H1 (cell line): Measurements from ENCODE around the gene SRGAP2C. TPM values are rescaled to one million over a fixed set of nuclear protein-coding genes. Genes with fewer than 3 reads are reported as not detected.
"Not testable (repeated sequence)": the region's sequence is repeated elsewhere in the genome, so short reads cannot be mapped to it uniquely, and the experiment has no call there.

Experiments
- CTCF ChIA-PET: fragments of 300-600 bp; sonication (Branson Sonifier 250); formaldehyde crosslinking; loops from one replicate; lab custom pipeline; 2021; ENCODE audit not compliant: partially characterized antibody; lab: Charles Lee
- POLR2A ChIA-PET: fragments of 300-600 bp; sonication (Branson Sonifier 250); formaldehyde crosslinking; loops from one replicate; lab custom pipeline; 2021; ENCODE audit warnings: inconsistent platforms; ENCODE audit not compliant: partially characterized antibody; lab: Charles Lee
- DNase-seq, 2 experiments: peaks; one replicate each; pipeline versions ENCODE4 v3.0.0 to v3.0.0-alpha.2; 2010 to 2022; ENCODE audit warnings: low spot score in 2 of 2, low read depth in 1 of 2, mixed read lengths in 1 of 2
- FAIRE-seq: peaks from 2 replicates; lab custom pipeline; 2011; peaks lifted over from hg19 to GRCh38; lab: Jason Lieb, UNC
- H2AFZ ChIP-seq: 2 replicates; pipeline ENCODE4 v1.8.1; 2012; ENCODE audit warnings: low read length, inconsistent platforms
- H2AK5ac ChIP-seq: 2 replicates; pipeline ENCODE4 v1.6.1; 2013; ENCODE audit warnings: low read depth, low read length
- H2BK120ac ChIP-seq: replicated peaks from 2 replicates; pipeline ENCODE3; 2013; ENCODE audit warnings: low read depth, low read length, inconsistent platforms
- H2BK12ac ChIP-seq: 2 replicates; pipeline ENCODE4 v1.6.1; 2013; ENCODE audit warnings: low read depth, low read length
- H2BK15ac ChIP-seq: 2 replicates; pipeline ENCODE4 v1.6.1; 2013; ENCODE audit warnings: low read length
- H2BK20ac ChIP-seq: 2 replicates; pipeline ENCODE4 v1.6.1; 2013; ENCODE audit warnings: low read length
- H2BK5ac ChIP-seq: 2 replicates; pipeline ENCODE4 v1.6.1; 2013; ENCODE audit warnings: low read depth, low read length
- H3K14ac ChIP-seq: 2 replicates; pipeline ENCODE4 v1.6.1; 2013; ENCODE audit warnings: inconsistent platforms; ENCODE audit not compliant: insufficient read length
- H3K18ac ChIP-seq: 2 replicates; pipeline ENCODE4 v1.6.1; 2013; ENCODE audit warnings: low read length; ENCODE audit errors: extremely low read depth
- H3K23ac ChIP-seq: 2 replicates; pipeline ENCODE4 v1.6.1; 2013; ENCODE audit warnings: inconsistent platforms; ENCODE audit not compliant: insufficient read length
- H3K23me2 ChIP-seq: 2 replicates; pipeline ENCODE4 v1.6.1; 2013; ENCODE audit warnings: low read depth, low read length
- H3K27ac ChIP-seq: 2 replicates; pipeline ENCODE4 v1.6.1; 2011; ENCODE audit warnings: low read depth, low read length, inconsistent platforms
- H3K27me3 ChIP-seq, 4 experiments: replicated peaks in 1 of 4; 1 replicate in 1 of 4; 2 replicates in 3 of 4; pipeline versions ENCODE4 v1.6.1 to v1.8.1; 2011 to 2013; ENCODE audit warnings: low read length in 3 of 4, mild to moderate bottlenecking in 3 of 4, inconsistent platforms in 2 of 4, mixed read lengths in 2 of 4, moderate library complexity in 1 of 4; ENCODE audit not compliant: control insufficient read depth in 3 of 4, insufficient read depth in 3 of 4; ENCODE audit errors: extremely low read depth in 1 of 4
- H3K36me3 ChIP-seq, 4 experiments: 2 replicates each; pipeline versions ENCODE4 v1.6.1 to v1.8.1; 2011 to 2013; ENCODE audit warnings: mild to moderate bottlenecking in 4 of 4, low read length in 3 of 4, moderate library complexity in 2 of 4, control low read depth in 1 of 4, inconsistent platforms in 1 of 4; ENCODE audit not compliant: insufficient read depth in 4 of 4, control insufficient read depth in 2 of 4
- H3K4ac ChIP-seq: replicated peaks from 2 replicates; pipeline ENCODE3; 2013; ENCODE audit warnings: low read length, low read depth, mixed read lengths, inconsistent platforms; ENCODE audit not compliant: insufficient read length
- H3K4me1 ChIP-seq, 4 experiments: replicated peaks in 1 of 4; 1 replicate in 1 of 4; 2 replicates in 3 of 4; pipeline versions ENCODE4 v1.6.1 to v1.8.1; 2011 to 2013; ENCODE audit warnings: low read length in 3 of 4, inconsistent platforms in 2 of 4, mixed read lengths in 1 of 4; ENCODE audit not compliant: insufficient read depth in 4 of 4, control insufficient read depth in 3 of 4
- H3K4me2 ChIP-seq, 2 experiments: 2 replicates each; pipeline versions ENCODE4 v1.6.1 to v1.8.1; 2011 to 2013; ENCODE audit warnings: low read depth in 2 of 2, low read length in 2 of 2, control low read depth in 1 of 2, inconsistent platforms in 1 of 2, mild to moderate bottlenecking in 1 of 2; ENCODE audit not compliant: insufficient read depth in 1 of 2
- H3K4me3 ChIP-seq, 4 experiments: fragments of 200-600, 300-600 bp in 1 of 4; sonication (generic), shearing (Covaris generic), sonication (Bioruptor Twin) in 1 of 4; 2 replicates each; pipeline versions ENCODE4 v1.5.1 to v1.8.1; 2011 to 2016; ENCODE audit warnings: low read length in 4 of 4, low read depth in 3 of 4, control low read depth in 2 of 4, inconsistent platforms in 2 of 4, mild to moderate bottlenecking in 2 of 4, mixed read lengths in 1 of 4, moderate library complexity in 1 of 4; ENCODE audit not compliant: insufficient read depth in 2 of 4; ENCODE audit errors: extremely low read depth in 1 of 4
- H3K56ac ChIP-seq: replicated peaks from 2 replicates; pipeline ENCODE3; 2013; ENCODE audit warnings: low read depth, mild to moderate bottlenecking, mixed read lengths, low read length, inconsistent platforms; ENCODE audit not compliant: insufficient read length
- H3K79me1 ChIP-seq: 2 replicates; pipeline ENCODE4 v1.6.1; 2013; ENCODE audit warnings: low read depth, low read length, control low read depth
- H3K79me2 ChIP-seq, 2 experiments: 2 replicates each; pipeline versions ENCODE4 v1.6.1 to v1.8.1; 2012 to 2013; ENCODE audit warnings: low read length in 2 of 2, mild to moderate bottlenecking in 2 of 2, inconsistent platforms in 1 of 2; ENCODE audit not compliant: insufficient read depth in 2 of 2, control insufficient read depth in 1 of 2
- H3K9ac ChIP-seq, 4 experiments: replicated peaks in 1 of 4; 1 replicate in 1 of 4; 2 replicates in 3 of 4; pipeline versions ENCODE4 v1.6.1 to v1.8.1; 2011 to 2013; ENCODE audit warnings: low read depth in 3 of 4, low read length in 3 of 4, control low read depth in 2 of 4, mild to moderate bottlenecking in 2 of 4, moderate library complexity in 2 of 4, inconsistent platforms in 1 of 4; ENCODE audit errors: extremely low read depth in 1 of 4
- H3K9me3 ChIP-seq, 2 experiments: 2 replicates each; pipeline versions ENCODE4 v1.6.1 to v1.8.1; 2012 to 2013; ENCODE audit warnings: mild to moderate bottlenecking in 2 of 2, moderate library complexity in 2 of 2, control low read depth in 1 of 2, inconsistent platforms in 1 of 2, low read depth in 1 of 2, low read length in 1 of 2, mixed read lengths in 1 of 2; ENCODE audit not compliant: insufficient read depth in 2 of 2
- H4K20me1 ChIP-seq, 2 experiments: replicated peaks in 1 of 2; 2 replicates each; pipeline versions ENCODE3 to v1.8.1; 2011 to 2013; ENCODE audit warnings: inconsistent platforms in 2 of 2, low read length in 2 of 2, mild to moderate bottlenecking in 1 of 2; ENCODE audit not compliant: insufficient read depth in 2 of 2, control insufficient read depth in 1 of 2
- H4K5ac ChIP-seq: 2 replicates; pipeline ENCODE4 v1.6.1; 2013; ENCODE audit warnings: low read length, low read depth, mixed read lengths, inconsistent platforms; ENCODE audit not compliant: insufficient read length
- H4K8ac ChIP-seq: 2 replicates; pipeline ENCODE4 v1.8.0; 2013; ENCODE audit warnings: mild to moderate bottlenecking, moderate library complexity, low read length, inconsistent platforms; ENCODE audit not compliant: insufficient read depth; ENCODE audit errors: extremely low read depth
- H4K91ac ChIP-seq: replicated peaks from 2 replicates; pipeline ENCODE3; 2013; ENCODE audit warnings: low read length, mixed read lengths, inconsistent platforms; ENCODE audit not compliant: insufficient read length
- WGBS, 2 experiments: shearing (Covaris generic) in 1 of 2; methylation state at CpG; one replicate each; pipeline versions ENCODE4 v1.1.6 to v1.1.7; 2013 to 2015; ENCODE audit warnings: low lambda C conversion rate in 2 of 2, mixed read lengths in 2 of 2, inconsistent platforms in 1 of 2, low coverage in 1 of 2, missing lambda C conversion rate in 1 of 2; ENCODE audit not compliant: insufficient replicate concordance in 2 of 2, insufficient coverage in 1 of 2, insufficient read length in 1 of 2; ENCODE audit errors: extremely low coverage in 1 of 2, missing lambda C conversion rate in 1 of 2; 5-methylcytosine and 5-hydroxymethylcytosine counted together
- polyA plus RNA-seq, 7 experiments: library from polyadenylated mRNA; depleted of rRNA in 3 of 7; stranded (reverse) in 5 of 7; unstranded in 2 of 7; fragments of >200 nt in 5 of 7; fragments of 200-250 nt in 2 of 7; gene quantifications; 1 replicate in 5 of 7; 2 replicates in 1 of 7; 4 replicates in 1 of 7; pipeline versions ENCODE4 v1.2.1 to v1.2.3, GENCODE V29; 2011 to 2013; ENCODE audit warnings: missing spikeins in 2 of 7, mixed read lengths in 2 of 7
- total RNA-seq: library from RNA; stranded (reverse); fragmentation: NEBNext Ultra II Directional; extraction: Animal tissue kit (Norgen Biotek cat#: 25700); gene quantifications from 2 replicates; pipeline ENCODE4 v1.2.1, GENCODE V29; 2021

Gene SRGAP2C
- total and polyA plus RNA-seq, 2 of the 8 experiments (the other 6 are each of a cell fraction or from before 2014, with no cell fraction given) = 2.5 to 25.2 TPM

- H3K79me1 ChIP-seq, H2BK5ac ChIP-seq, H2BK120ac ChIP-seq, H2BK12ac ChIP-seq, H2AFZ ChIP-seq, H3K27me3 ChIP-seq, H3K79me2 ChIP-seq, H3K14ac ChIP-seq, H3K56ac ChIP-seq, H3K4me2 ChIP-seq, H4K8ac ChIP-seq, H2BK20ac ChIP-seq, H2BK15ac ChIP-seq, H3K23ac ChIP-seq, H3K27ac ChIP-seq, H3K4me3 ChIP-seq, H3K36me3 ChIP-seq, DNase-seq, H3K18ac ChIP-seq, H3K9ac ChIP-seq, CTCF ChIA-PET, H3K9me3 ChIP-seq, H3K4ac ChIP-seq, H4K20me1 ChIP-seq, H2AK5ac ChIP-seq, H3K4me1 ChIP-seq, H4K5ac ChIP-seq, POLR2A ChIA-PET, H4K91ac ChIP-seq, H3K23me2 ChIP-seq, FAIRE-seq: not testable (repeated sequence)
- WGBS, 2 experiments = 89% methylated on average over 1 of the region's 2 CpGs; no CpG with 5 or more reads in 1 of the 2 experiments
These were observed 30.0 kb upstream of the SRGAP2C start for GRCh38 chr1:121154811-121155210.
